NCI-H146 treated with DMSO at 0.1 percent for 48 hours (cell line): ENCODE results near the gene SLC25A19.
"Not testable (repeated sequence)": the region's sequence is repeated elsewhere in the genome, so short reads cannot be mapped to it uniquely, and the experiment has no call there.

Experiments used
- DNase-seq: peaks from one replicate; lab custom pipeline; 2025; ENCODE audit not compliant: unreplicated experiment; lab: John Stamatoyannopoulos, UW

SLC25A19 gene

GRCh38 chr17:75301502-75302206 lies 12.4 kb upstream of the SLC25A19 start:
- no peak for DNase-seq

GRCh38 chr17:75301049-75301448 lies 11.8 kb upstream of the SLC25A19 start:
- DNase-seq: no peak

- DNase-seq: no peak
These were observed 11.0 kb upstream of the SLC25A19 start for GRCh38 chr17:75300280-75300679.

- DNase-seq: no peak
These were observed 6.2 kb upstream of the SLC25A19 start for GRCh38 chr17:75295201-75296158.

- DNase-seq: not testable (repeated sequence)
These were observed 3.7 kb upstream of the SLC25A19 start for GRCh38 chr17:75292810-75293448.

GRCh38 chr17:75289832-75290337 lies 652 bp upstream of the SLC25A19 start:
- no peak for DNase-seq

- peak; percentile 72 for DNase-seq
These were observed 491 bp downstream of the SLC25A19 start for GRCh38 chr17:75288770-75289114.

GRCh38 chr17:75288359-75288758 lies 874 bp downstream of the SLC25A19 start:
- DNase-seq: no peak

- DNase-seq: no peak
These were observed 2.0 kb downstream of the SLC25A19 start for GRCh38 chr17:75287221-75287620.

- no peak for DNase-seq
These were observed 4.1 kb downstream of the SLC25A19 start for GRCh38 chr17:75285123-75285522.

- DNase-seq: not testable (repeated sequence)
These were observed 9.0 kb downstream of the SLC25A19 start for GRCh38 chr17:75280189-75280588.

- no peak for DNase-seq
These were observed 11.6 kb downstream of the SLC25A19 start for GRCh38 chr17:75277664-75278071.

- no peak for DNase-seq
These were observed 15.1 kb downstream of the SLC25A19 start for GRCh38 chr17:75273977-75274708.

GRCh38 chr17:75272848-75273184 lies 16.4 kb downstream of the SLC25A19 start:
- no peak for DNase-seq

GRCh38 chr17:75271955-75272847 lies 17.0 kb downstream of the SLC25A19 start:
- DNase-seq: no peak

- DNase-seq: peak; percentile 41
These were observed 17.8 kb downstream of the SLC25A19 start for GRCh38 chr17:75271233-75271954.

GRCh38 chr17:75270966-75271232 lies 18.3 kb downstream of the SLC25A19 start, which contains the start of gene MIF4GD:
MIF4GD (minus strand) TSS chr17:75271231; CDS start chr17:75270195, 1,036 bp downstream.
- no peak for DNase-seq

- peak; percentile 31 for DNase-seq
These were observed 18.8 kb downstream of the SLC25A19 start for GRCh38 chr17:75270218-75270965.

- no peak for DNase-seq
These were observed 19.4 kb downstream of the SLC25A19 start for GRCh38 chr17:75269844-75270217.
